ENCODE data around the gene GALNT13.

DNA sequence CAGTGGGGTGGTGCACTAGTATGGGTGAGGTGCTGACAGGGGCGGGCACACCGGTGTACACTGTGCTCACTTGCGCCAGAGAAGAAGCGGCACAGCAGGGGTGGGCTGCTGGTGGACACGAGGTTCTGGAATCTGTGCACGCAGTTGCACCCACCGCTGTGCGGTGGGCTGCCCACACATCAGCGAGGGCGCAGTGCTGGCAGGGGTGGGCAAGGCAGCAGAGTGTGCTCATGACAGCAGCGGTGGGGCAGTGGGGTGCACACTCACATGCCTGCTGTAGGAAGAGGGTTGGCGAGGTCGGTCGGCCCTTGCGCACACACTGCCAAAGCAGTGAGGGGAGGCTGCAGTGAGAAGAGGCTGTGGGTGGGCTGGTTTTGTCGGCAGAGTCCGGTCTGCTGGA lies 141.8 kb downstream of the GALNT13 start:
- TF ChIP-seq CTCF (IDR thresholded peaks at IDR 0.05; ENCODE audit: insufficient read depth, low read length, poor library complexity, severe bottlenecking) (no peak), EZH2phosphoT487 (conservative IDR thresholded peaks at IDR 0.05; ENCODE audit: low read length) (no peak)

All from SU-DHL-6 (cell line).